Measurements from ENCODE around the gene EHD1.

EHD1 gene

DNA sequence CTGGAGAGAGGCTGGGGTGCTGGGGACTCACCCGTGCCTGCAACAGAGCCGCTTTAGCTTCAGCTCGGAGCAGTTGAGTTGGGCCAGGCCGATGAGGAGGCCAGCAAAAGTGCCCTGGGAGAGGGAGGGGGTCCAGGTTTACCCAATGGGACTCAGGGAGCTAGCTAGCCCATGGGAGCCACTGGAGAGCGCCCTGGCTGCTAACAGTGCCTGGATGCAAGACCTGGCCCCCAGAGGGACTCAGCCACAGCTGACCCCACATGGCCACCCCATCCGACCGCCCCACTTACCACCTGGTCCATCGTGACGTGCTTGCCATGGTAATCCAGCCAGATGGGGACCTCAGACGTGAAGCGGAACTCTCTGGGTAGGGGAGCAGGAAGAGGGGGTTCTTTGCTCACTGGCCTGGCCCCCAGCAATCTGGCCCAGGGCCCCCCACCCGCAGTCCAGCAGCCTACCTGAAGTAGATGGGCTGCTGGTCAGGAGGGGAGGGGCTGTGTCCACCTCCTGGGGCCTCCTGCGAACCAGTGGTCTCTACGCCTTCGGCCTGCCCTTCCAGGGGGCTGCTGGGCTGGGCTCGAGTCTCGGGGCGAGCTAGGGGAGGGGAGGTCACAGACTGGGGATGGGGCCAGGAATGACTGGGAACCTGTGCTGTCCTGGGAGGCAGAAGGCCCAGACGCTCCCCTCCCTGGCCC, 19.1 kb upstream of the EHD1 start:
- no peak overlapping the region for H3K27ac ChIP-seq (ENCODE audit: low read depth, low read length)

DNA sequence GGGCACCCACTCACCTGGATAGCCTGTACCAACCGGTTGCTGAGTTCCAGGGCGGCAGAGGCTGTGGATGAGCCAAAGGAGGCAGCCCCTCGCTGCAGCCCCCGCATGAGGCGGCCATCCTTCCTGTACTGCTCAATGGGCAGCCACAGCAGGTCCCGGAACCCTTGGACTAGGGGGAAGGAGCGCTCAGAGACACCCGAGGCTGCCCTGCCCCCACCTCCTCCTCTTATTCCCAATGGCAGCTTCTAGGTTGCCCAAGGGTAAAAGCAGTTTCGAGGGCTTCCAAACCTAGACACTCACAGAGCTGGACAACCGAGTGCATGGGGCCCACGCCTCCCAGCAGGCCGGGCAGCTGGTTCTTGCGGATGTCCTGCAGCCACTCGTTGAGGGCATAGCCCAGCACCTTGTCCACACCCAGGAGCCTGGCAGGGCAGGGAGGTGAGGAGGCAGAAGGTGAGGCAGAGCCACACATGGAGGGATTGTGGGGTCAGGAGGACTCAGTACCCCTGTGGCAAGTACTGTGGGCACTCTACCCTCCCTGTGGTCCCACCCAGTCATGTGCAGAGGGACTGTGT, 18.1 kb upstream of the EHD1 start:
- no peak overlapping the region for H3K27ac ChIP-seq (ENCODE audit: low read depth, low read length)
- no peaks in the 10 kb centered on the region for H3F3A ChIP-seq (ENCODE audit: insufficient read depth)
- H3K9me3 ChIP-seq (ENCODE audit: insufficient read depth, low read length) = no peaks in the 10 kb centered on the region
- H3K9ac ChIP-seq (ENCODE audit: low read length) = no peak overlapping the region
- H3K36me3 ChIP-seq (ENCODE audit: low read length) = no peaks in the 10 kb centered on the region
- TF ChIP-seq, protein P1, sequence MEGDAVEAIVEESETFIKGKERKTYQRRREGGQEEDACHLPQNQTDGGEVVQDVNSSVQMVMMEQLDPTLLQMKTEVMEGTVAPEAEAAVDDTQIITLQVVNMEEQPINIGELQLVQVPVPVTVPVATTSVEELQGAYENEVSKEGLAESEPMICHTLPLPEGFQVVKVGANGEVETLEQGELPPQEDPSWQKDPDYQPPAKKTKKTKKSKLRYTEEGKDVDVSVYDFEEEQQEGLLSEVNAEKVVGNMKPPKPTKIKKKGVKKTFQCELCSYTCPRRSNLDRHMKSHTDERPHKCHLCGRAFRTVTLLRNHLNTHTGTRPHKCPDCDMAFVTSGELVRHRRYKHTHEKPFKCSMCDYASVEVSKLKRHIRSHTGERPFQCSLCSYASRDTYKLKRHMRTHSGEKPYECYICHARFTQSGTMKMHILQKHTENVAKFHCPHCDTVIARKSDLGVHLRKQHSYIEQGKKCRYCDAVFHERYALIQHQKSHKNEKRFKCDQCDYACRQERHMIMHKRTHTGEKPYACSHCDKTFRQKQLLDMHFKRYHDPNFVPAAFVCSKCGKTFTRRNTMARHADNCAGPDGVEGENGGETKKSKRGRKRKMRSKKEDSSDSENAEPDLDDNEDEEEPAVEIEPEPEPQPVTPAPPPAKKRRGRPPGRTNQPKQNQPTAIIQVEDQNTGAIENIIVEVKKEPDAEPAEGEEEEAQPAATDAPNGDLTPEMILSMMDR (IDR thresholded peaks at IDR 0.05; ENCODE audit: insufficient read depth, low read length, poor library complexity, severe bottlenecking) = no peak
- TF ChIP-seq EZH2phosphoT487 (conservative IDR thresholded peaks at IDR 0.05; ENCODE audit: low read length) = no peak
- H3K9me2 ChIP-seq (replicated peaks; ENCODE audit: insufficient read depth, low read length) = no peaks in the 10 kb centered on the region
- no peaks in the 10 kb centered on the region for H3K27me3 ChIP-seq (ENCODE audit: low read length)
- H4K20me1 ChIP-seq (ENCODE audit: low read depth, low read length) = no peaks in the 10 kb centered on the region
- H3K4me3 ChIP-seq (ENCODE audit: insufficient read depth, low read length, poor library complexity, severe bottlenecking) = no peak overlapping the region
- H3K4me2 ChIP-seq (ENCODE audit: low read depth, low read length, poor library complexity, severe bottlenecking) = no peak overlapping the region
- no peak overlapping the region for H2AFZ ChIP-seq (ENCODE audit: low read depth, low read length, severe bottlenecking)
- H3K79me2 ChIP-seq (ENCODE audit: insufficient read depth, low read length) = no peaks in the 10 kb centered on the region

More for the DNA sequence above, 19.1 kb upstream of the EHD1 start:
- Histone ChIP-seq H2AFZ (ENCODE audit: low read depth, low read length, severe bottlenecking) (no peak overlapping the region), H3K9me3 (ENCODE audit: insufficient read depth, low read length) (no peaks in the 10 kb centered on the region), H3K36me3 (ENCODE audit: low read length) (no peaks in the 10 kb centered on the region), H3F3A (ENCODE audit: insufficient read depth) (no peaks in the 10 kb centered on the region), H3K4me3 (ENCODE audit: insufficient read depth, low read length, poor library complexity, severe bottlenecking) (no peak overlapping the region), H4K20me1 (ENCODE audit: low read depth, low read length) (no peaks in the 10 kb centered on the region), H3K79me2 (ENCODE audit: insufficient read depth, low read length) (no peaks in the 10 kb centered on the region), H3K27me3 (ENCODE audit: low read length) (no peaks in the 10 kb centered on the region), H3K4me2 (ENCODE audit: low read depth, low read length, poor library complexity, severe bottlenecking) (no peak overlapping the region), H3K9ac (ENCODE audit: low read length) (no peak overlapping the region), H3K9me2 (replicated peaks; ENCODE audit: insufficient read depth, low read length) (no peaks in the 10 kb centered on the region)
- TF ChIP-seq EZH2phosphoT487 (conservative IDR thresholded peaks at IDR 0.05; ENCODE audit: low read length) = no peak
- TF ChIP-seq, protein P1 (IDR thresholded peaks at IDR 0.05; ENCODE audit: insufficient read depth, low read length, poor library complexity, severe bottlenecking) = no peak

DNA sequence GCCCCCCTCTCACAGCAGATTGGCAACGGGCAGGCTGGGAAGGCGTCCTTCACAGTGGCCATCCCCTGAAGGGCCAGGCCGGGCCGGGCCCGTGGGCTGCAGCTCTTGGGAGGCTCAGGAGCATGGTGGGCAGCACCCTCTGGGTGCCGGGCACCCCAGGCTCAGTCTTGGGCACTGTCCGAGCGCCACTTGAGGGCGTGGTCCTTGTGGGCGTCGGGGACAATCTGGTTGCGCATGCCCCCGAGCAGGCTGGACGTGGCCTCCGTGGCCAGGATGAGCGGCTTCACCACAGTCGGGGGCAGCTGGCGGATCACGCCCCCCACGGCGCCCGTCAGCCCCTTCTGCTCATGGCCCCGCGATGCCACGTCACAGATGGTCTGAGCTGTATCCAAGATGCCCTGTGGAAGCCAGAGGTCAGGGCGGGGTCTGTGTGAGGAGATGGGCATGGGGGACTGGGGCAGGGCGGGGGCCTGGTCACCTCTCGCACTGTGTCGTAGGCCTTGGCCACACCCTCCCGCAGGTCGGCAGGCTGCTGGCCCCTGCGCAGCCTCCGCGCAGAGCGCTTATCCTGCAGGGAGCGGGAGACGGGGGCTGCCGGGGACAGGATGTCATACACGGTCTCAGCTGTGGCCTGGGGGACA, 16.5 kb upstream of the EHD1 start:
- Histone ChIP-seq H3K4me3 (ENCODE audit: insufficient read depth, low read length, poor library complexity, severe bottlenecking) (no peak overlapping the region), H3K9me3 (ENCODE audit: insufficient read depth, low read length) (no peaks in the 10 kb centered on the region), H3K79me2 (ENCODE audit: insufficient read depth, low read length) (no peaks in the 10 kb centered on the region), H3K9me2 (replicated peaks; ENCODE audit: insufficient read depth, low read length) (no peaks in the 10 kb centered on the region), H3K9ac (ENCODE audit: low read length) (no peak overlapping the region), H3F3A (ENCODE audit: insufficient read depth) (no peaks in the 10 kb centered on the region), H2AFZ (ENCODE audit: low read depth, low read length, severe bottlenecking) (no peak overlapping the region), H3K36me3 (ENCODE audit: low read length) (no peaks in the 10 kb centered on the region), H3K27ac (ENCODE audit: low read depth, low read length) (no peak overlapping the region), H3K4me2 (ENCODE audit: low read depth, low read length, poor library complexity, severe bottlenecking) (no peak overlapping the region), H3K27me3 (ENCODE audit: low read length) (no peaks in the 10 kb centered on the region), H4K20me1 (ENCODE audit: low read depth, low read length) (no peaks in the 10 kb centered on the region)
- no peak for TF ChIP-seq EZH2phosphoT487 (conservative IDR thresholded peaks at IDR 0.05; ENCODE audit: low read length)

All from SU-DHL-6 (cell line).